ENCODE data around the gene MEIS2. TPM values are rescaled to one million over a fixed set of nuclear protein-coding genes. Genes with fewer than 3 reads are reported as not detected.

MEIS2 gene
- total RNA-seq, result 10 to 100 TPM; 28.3 to 87.5 (median 42.2) TPM

GRCh38 chr15:37100109-37100965 is at the start of gene MEIS2:
Gene MEIS2 (minus strand): TSS chr15:37100549. CDS start chr15:37099466, 1,083 bp downstream.
- DNase-seq (ENCODE audit: low spot score) (peak; percentile 63), ATAC-seq (ENCODE audit: low FRiP score) (peak; percentile 57)
- no peak for TF ChIP-seq CTCF (IDR thresholded peaks at IDR 0.05)

- TF ChIP-seq CTCF (IDR thresholded peaks at IDR 0.05), result no peak
- DNase-seq (ENCODE audit: low spot score) (no peak), ATAC-seq (ENCODE audit: low FRiP score) (no peak)
Observed at GRCh38 chr15:37149146-37149545, 48.8 kb upstream of the MEIS2 start.

- no peak for TF ChIP-seq CTCF (IDR thresholded peaks at IDR 0.05)
- DNase-seq (ENCODE audit: low spot score), result no peak
Observed at GRCh38 chr15:37148714-37149113, 48.4 kb upstream of the MEIS2 start.

GRCh38 chr15:37143351-37143750 is 43.0 kb upstream of the MEIS2 start:
- DNase-seq (ENCODE audit: low spot score), result no peak
- TF ChIP-seq CTCF (IDR thresholded peaks at IDR 0.05), result no peak
- ATAC-seq (ENCODE audit: low FRiP score), result no peak

More at GRCh38 chr15:37148714-37149113, 48.4 kb upstream of the MEIS2 start:
- ATAC-seq (ENCODE audit: low FRiP score), result no peak

- DNase-seq (ENCODE audit: low spot score) (no peak), ATAC-seq (ENCODE audit: low FRiP score) (no peak)
- no peak for TF ChIP-seq CTCF (IDR thresholded peaks at IDR 0.05)
Observed at GRCh38 chr15:37142371-37142770, 42.0 kb upstream of the MEIS2 start.

- ATAC-seq (ENCODE audit: low FRiP score), result peak; percentile 76
- TF ChIP-seq CTCF (IDR thresholded peaks at IDR 0.05), result no peak
- DNase-seq (ENCODE audit: low spot score), result no peak
Observed at GRCh38 chr15:37140531-37141058, 40.2 kb upstream of the MEIS2 start.
